ENCODE data around the gene PAQR4. TPM values are rescaled to one million over a fixed set of nuclear protein-coding genes. Genes with fewer than 3 reads are reported as not detected.
"Not testable (repeated sequence)": the region's sequence is repeated elsewhere in the genome, so short reads cannot be mapped to it uniquely, and the experiment has no call there.

The PAQR4 gene
- total RNA-seq, 2 experiments from 2014 or later: 37.0 to 37.9 TPM

DNA sequence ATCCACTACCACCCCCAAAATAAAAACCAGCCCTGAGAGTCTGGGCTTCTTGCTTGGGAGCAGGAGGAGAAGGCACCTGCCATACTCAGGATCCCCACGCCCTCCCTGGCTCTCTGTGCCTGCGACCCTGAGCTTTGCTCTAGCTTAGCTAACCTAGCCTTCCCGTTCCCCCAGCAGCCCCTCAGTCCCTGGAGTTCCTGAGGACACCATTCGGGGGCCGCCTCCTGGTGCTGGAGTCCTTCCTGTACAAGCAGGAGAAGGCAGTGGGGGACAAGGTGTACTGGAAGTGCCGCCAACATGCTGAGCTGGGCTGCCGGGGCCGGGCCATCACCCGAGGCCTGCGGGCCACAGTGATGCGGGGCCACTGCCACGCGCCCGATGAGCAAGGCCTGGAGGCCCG, 38.9 kb upstream of the PAQR4 start:
- ChIA-PET CTCF (no interaction called here), POLR2A (no interaction called here)
- peaks cover 12% of the 10 kb centered on the region for H3K4me1 Mint-ChIP-seq (ENCODE audit: low read depth)
- peaks cover 8% of the 10 kb centered on the region for H3K36me3 Mint-ChIP-seq
- no peak overlapping the region for H3K4me3 Mint-ChIP-seq
- H3K9me3 Mint-ChIP-seq: no peaks in the 10 kb centered on the region
- no peak for DNase-seq
- H3K27me3 Mint-ChIP-seq: no peaks in the 10 kb centered on the region
- no peak overlapping the region for H3K27ac Mint-ChIP-seq
- intact Hi-C loops (cut with micrococcal nuclease): no loop called here

- H3K4me3 Mint-ChIP-seq; intact Hi-C loops (cut with micrococcal nuclease); H3K9me3 Mint-ChIP-seq; H3K4me1 Mint-ChIP-seq (ENCODE audit: low read depth); POLR2A ChIA-PET; H3K27ac Mint-ChIP-seq; DNase-seq; H3K27me3 Mint-ChIP-seq: not testable (repeated sequence)
- peaks cover 10% of the 10 kb centered on the region for H3K36me3 Mint-ChIP-seq
- CTCF ChIA-PET: interaction anchor here (0.9 kb wide), 1 partner anchor 11 kb away, joined by 4 read pairs; no protein-coding TSS in a partner anchor
These were observed 37.8 kb upstream of the PAQR4 start for GRCh38 chr16:2931231-2931914.

DNA sequence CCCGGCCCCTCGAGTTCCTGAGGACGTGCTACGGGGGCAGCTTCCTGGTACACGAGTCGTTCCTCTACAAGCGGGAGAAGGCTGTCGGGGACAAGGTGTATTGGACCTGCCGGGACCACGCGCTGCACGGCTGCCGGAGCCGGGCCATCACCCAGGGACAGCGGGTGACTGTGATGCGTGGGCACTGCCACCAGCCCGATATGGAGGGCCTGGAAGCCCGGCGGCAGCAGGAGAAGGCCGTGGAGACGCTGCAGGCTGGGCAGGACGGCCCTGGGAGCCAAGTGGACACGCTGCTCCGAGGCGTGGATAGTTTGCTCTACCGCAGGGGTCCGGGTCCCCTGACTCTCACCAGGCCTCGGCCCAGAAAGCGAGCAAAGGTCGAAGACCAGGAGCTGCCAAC, 36.0 kb upstream of the PAQR4 start:
- no peak for DNase-seq
- Mint-ChIP-seq H3K27ac (no peak overlapping the region), H3K9me3 (no peaks in the 10 kb centered on the region), H3K4me1 (ENCODE audit: low read depth) (no peaks in the 10 kb centered on the region), H3K27me3 (no peaks in the 10 kb centered on the region), H3K4me3 (no peak overlapping the region), H3K36me3 (peaks cover 11% of the 10 kb centered on the region)
- intact Hi-C loops (cut with micrococcal nuclease): no loop called here
- CTCF ChIA-PET: interaction anchor here (0.6 to 1.1 kb wide), 2 partner anchors 37 to 59 kb away, joined by 3 read pairs; no protein-coding TSS in a partner anchor
- POLR2A ChIA-PET: no interaction called here

- no peaks in the 10 kb centered on the region for H3K27me3 Mint-ChIP-seq
- no peak overlapping the region for H3K4me3 Mint-ChIP-seq
- intact Hi-C loops (cut with micrococcal nuclease): no loop called here
- no peak for DNase-seq
- POLR2A ChIA-PET: no interaction called here
- CTCF ChIA-PET: no interaction called here
- no peaks in the 10 kb centered on the region for H3K4me1 Mint-ChIP-seq (ENCODE audit: low read depth)
- no peaks in the 10 kb centered on the region for H3K9me3 Mint-ChIP-seq
- H3K27ac Mint-ChIP-seq: no peak overlapping the region
- H3K36me3 Mint-ChIP-seq: peaks cover 13% of the 10 kb centered on the region
These were observed 35.4 kb upstream of the PAQR4 start for GRCh38 chr16:2933701-2934100.

DNA sequence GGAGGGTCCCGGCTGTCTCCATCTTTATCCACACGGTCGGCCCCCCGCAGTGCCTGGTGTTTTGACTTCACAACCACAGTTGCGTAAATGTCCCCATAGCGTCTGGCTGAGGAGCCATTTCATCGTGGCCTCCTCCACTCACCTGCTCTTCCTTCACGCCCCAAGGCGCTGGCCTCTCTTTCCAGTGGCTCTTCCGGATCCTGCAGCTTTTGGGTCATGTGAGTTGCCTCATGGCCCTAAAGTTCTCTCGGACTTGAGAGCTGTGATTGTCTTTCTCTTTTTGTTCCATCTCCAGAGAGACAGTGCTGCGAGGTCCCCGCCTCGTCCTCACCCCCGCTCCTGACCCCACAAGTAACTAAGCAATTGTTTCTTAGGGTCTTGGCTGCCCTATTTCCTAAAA, 34.7 kb upstream of the PAQR4 start:
- POLR2A ChIA-PET: no interaction called here
- no peaks in the 10 kb centered on the region for H3K9me3 Mint-ChIP-seq
- no peak overlapping the region for H3K4me3 Mint-ChIP-seq
- DNase-seq: no peak
- intact Hi-C loops (cut with micrococcal nuclease): no loop called here
- no peaks in the 10 kb centered on the region for H3K4me1 Mint-ChIP-seq (ENCODE audit: low read depth)
- peaks cover 15% of the 10 kb centered on the region for H3K36me3 Mint-ChIP-seq
- H3K27ac Mint-ChIP-seq: no peak overlapping the region
- CTCF ChIA-PET: interaction anchor here (1.2 kb wide), 1 partner anchor 14 kb away, joined by 3 read pairs; no protein-coding TSS in a partner anchor
- no peaks in the 10 kb centered on the region for H3K27me3 Mint-ChIP-seq

DNA sequence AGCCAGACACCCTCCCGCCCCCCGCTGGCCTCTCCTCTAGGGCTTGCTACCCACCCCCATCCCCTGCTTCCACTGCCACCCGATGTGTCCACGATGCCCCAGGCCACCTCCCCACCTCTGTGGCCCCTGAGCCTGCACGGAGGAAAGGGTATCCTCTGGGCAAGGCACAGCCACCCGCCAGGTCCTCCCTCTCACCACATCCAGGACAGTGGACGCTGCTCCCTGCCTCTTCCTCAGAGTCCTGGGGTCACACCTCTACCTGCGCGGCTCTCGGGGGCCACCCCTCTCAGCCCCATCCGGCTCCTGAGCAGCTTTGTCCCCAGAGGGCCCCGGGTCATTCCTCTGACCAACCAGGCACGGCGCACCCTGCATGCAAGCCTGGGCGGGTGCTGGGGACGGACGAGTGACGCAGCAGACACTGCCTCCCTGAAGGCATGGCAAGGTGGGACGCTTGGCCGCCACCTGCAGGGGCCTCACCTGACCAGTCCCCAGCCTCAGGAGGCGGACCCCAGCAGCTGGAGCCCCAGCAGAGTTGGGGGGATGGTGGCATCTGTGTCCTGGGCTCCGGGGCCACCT, 32.6 kb upstream of the PAQR4 start:
- ChIA-PET CTCF (interaction anchor here (2.0 kb wide), 1 partner anchor 10 kb away, joined by 9 read pairs; no protein-coding TSS in a partner anchor), POLR2A (no interaction called here)
- Mint-ChIP-seq H3K4me3 (no peak overlapping the region), H3K9me3 (no peaks in the 10 kb centered on the region), H3K27me3 (no peaks in the 10 kb centered on the region), H3K36me3 (peaks cover 20% of the 10 kb centered on the region), H3K4me1 (ENCODE audit: low read depth) (no peaks in the 10 kb centered on the region), H3K27ac (no peak overlapping the region)
- intact Hi-C loops (cut with micrococcal nuclease): no loop called here
- DNase-seq: no peak

DNA sequence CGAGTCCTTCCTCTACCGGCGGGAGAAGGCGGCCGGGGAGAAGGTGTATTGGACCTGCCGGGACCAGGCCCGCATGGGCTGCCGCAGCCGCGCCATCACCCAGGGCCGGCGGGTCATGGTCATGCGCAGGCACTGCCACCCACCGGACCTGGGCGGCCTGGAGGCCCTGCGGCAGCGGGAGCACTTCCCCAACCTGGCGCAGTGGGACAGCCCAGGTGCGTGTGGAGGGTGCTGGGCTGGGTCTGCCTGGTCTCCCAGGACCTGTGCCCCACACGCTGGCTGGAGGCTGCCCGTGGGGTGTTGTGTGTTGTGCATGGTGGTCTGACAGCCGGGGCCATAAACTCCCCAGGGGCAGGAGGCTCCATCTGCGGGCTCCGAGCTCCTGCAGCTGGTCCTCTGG, 32.0 kb upstream of the PAQR4 start:
- H3K27me3 Mint-ChIP-seq: no peaks in the 10 kb centered on the region
- ChIA-PET CTCF (interaction anchor here (0.5 to 2.0 kb wide), 2 partner anchors 11 to 65 kb away, joined by 3 to 9 read pairs; no protein-coding TSS in a partner anchor), POLR2A (no interaction called here)
- no peaks in the 10 kb centered on the region for H3K9me3 Mint-ChIP-seq
- DNase-seq: no peak
- no peak overlapping the region for H3K4me3 Mint-ChIP-seq
- intact Hi-C loops (cut with micrococcal nuclease): no loop called here
- H3K36me3 Mint-ChIP-seq: peaks cover 21% of the 10 kb centered on the region
- no peaks in the 10 kb centered on the region for H3K4me1 Mint-ChIP-seq (ENCODE audit: low read depth)
- no peak overlapping the region for H3K27ac Mint-ChIP-seq

GRCh38 chr16:2938206-2938605, 30.9 kb upstream of the PAQR4 start:
- ChIA-PET CTCF (interaction anchor here (2.0 kb wide), 1 partner anchor 12 kb away, joined by 9 read pairs; no protein-coding TSS in a partner anchor), POLR2A (no interaction called here)
- Mint-ChIP-seq H3K9me3 (no peaks in the 10 kb centered on the region), H3K4me1 (ENCODE audit: low read depth) (no peaks in the 10 kb centered on the region), H3K27me3 (no peaks in the 10 kb centered on the region), H3K4me3 (no peak overlapping the region), H3K27ac (no peak overlapping the region), H3K36me3 (peaks cover 27% of the 10 kb centered on the region)
- DNase-seq: no peak
- intact Hi-C loops (cut with micrococcal nuclease): no loop called here

DNA sequence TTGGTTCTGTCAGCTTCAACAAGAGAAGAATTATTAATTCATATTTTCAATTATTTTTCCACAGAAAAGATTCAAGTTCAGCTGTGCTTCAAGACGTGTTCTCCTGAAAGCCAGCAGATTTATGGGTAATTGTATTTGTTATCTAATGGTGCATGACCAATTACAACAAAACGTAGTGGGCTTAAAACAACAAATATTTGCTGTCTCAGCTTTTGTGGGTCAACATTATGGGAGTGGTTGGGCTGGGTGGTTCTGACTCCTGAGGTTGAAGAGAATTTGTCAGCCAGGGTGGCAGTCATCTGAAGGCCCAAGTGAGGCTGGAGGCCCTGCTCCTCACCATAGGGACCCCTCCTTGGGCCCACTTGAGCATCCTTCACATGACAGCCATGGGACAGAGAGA, 29.2 kb upstream of the PAQR4 start:
- POLR2A ChIA-PET: no interaction called here
- intact Hi-C loops (cut with micrococcal nuclease): no loop called here
- no peaks in the 10 kb centered on the region for H3K4me1 Mint-ChIP-seq (ENCODE audit: low read depth)

DNA sequence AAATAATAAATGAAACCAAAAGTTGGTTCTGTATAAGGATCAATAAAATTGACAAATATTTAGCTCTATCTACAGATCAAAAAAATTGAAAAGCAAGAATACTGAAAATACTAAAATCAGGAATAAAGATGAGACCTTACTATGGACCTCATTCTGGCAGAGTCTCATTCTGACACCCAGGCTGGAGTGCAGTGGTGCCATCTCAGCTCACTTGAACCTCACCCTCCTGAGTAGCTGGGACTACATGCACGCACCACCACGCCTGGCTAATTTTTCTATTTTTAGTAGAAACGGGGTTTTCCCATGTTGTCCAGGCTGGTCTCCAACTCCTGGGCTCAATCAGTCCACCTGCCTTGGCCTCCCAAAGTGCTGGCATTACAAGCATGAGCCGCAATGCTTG, 27.1 kb upstream of the PAQR4 start:
- no peaks in the 10 kb centered on the region for H3K9me3 Mint-ChIP-seq
- no peak overlapping the region for H3K27ac Mint-ChIP-seq
- no peaks in the 10 kb centered on the region for H3K4me1 Mint-ChIP-seq (ENCODE audit: low read depth)
- no peak overlapping the region for H3K4me3 Mint-ChIP-seq
- intact Hi-C loops (cut with micrococcal nuclease): no loop called here
- DNase-seq: no peak
- H3K27me3 Mint-ChIP-seq: no peaks in the 10 kb centered on the region
- peaks cover 25% of the 10 kb centered on the region for H3K36me3 Mint-ChIP-seq
- ChIA-PET POLR2A (no interaction called here), CTCF (interaction anchor here (0.7 to 5.2 kb wide), 2 partner anchors 15 to 59 kb away, joined by 3 to 21 read pairs; partner anchors contain the start of gene FLYWCH2)

More for the DNA sequence above, 29.2 kb upstream of the PAQR4 start:
- no peak for DNase-seq
- Mint-ChIP-seq H3K4me3 (no peak overlapping the region), H3K27ac (no peak overlapping the region), H3K9me3 (no peaks in the 10 kb centered on the region), H3K36me3 (peaks cover 23% of the 10 kb centered on the region), H3K27me3 (no peaks in the 10 kb centered on the region)
- CTCF ChIA-PET: interaction anchor here (0.6 to 1.2 kb wide), 5 partner anchors 13 to 248 kb away, joined by 3 to 6 read pairs (median 3); partner anchors contain the start of gene KREMEN2

DNA sequence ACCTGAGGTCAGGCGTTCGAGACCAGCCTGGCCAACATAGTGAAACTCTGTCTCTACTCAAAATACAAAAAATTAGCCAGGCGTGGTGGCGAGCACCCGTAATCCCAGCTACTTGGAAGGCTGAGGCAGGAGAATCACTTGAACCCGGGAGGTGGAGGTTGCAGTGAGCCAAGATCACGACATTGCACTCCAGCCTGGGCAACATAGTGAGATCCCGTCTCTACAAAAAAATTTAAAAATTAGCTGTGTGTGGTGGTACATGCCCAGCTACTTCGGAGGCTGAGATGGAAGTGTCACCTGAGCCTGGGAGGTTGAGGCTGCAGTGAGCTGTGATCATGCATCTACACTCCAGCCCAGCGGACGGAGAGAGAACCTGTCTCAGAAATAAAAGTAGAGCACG, 25.4 kb upstream of the PAQR4 start:
- H3K9me3 Mint-ChIP-seq; intact Hi-C loops (cut with micrococcal nuclease); H3K27ac Mint-ChIP-seq; H3K4me3 Mint-ChIP-seq; H3K27me3 Mint-ChIP-seq; H3K4me1 Mint-ChIP-seq (ENCODE audit: low read depth); DNase-seq; POLR2A ChIA-PET: not testable (repeated sequence)
- peaks cover 24% of the 10 kb centered on the region for H3K36me3 Mint-ChIP-seq
- CTCF ChIA-PET: interaction anchor here (0.6 to 5.2 kb wide), 2 partner anchors 17 to 22 kb away, joined by 3 to 21 read pairs; no protein-coding TSS in a partner anchor

GRCh38 chr16:2946649-2947048, 22.5 kb upstream of the PAQR4 start:
- H3K4me1 Mint-ChIP-seq (ENCODE audit: low read depth): no peaks in the 10 kb centered on the region
- H3K27ac Mint-ChIP-seq: no peak overlapping the region
- no peak overlapping the region for H3K4me3 Mint-ChIP-seq
- POLR2A ChIA-PET: interaction anchor here (1.0 kb wide), 1 partner anchor 13 kb away, joined by 4 read pairs; no protein-coding TSS in a partner anchor
- DNase-seq: no peak
- intact Hi-C loops (cut with micrococcal nuclease): no loop called here
- no peaks in the 10 kb centered on the region for H3K9me3 Mint-ChIP-seq
- CTCF ChIA-PET: no interaction called here
- no peaks in the 10 kb centered on the region for H3K27me3 Mint-ChIP-seq
- H3K36me3 Mint-ChIP-seq: peaks cover 19% of the 10 kb centered on the region

Measured in activated CD4-positive, alpha-beta memory T cell treated with anti-CD3 and anti-CD28 coated beads for 36 hours (primary cell).